Keratinocyte (primary cell): Measurements from ENCODE around the gene MIEF2. TPM values are rescaled to one million over a fixed set of nuclear protein-coding genes. Genes with fewer than 3 reads are reported as not detected.

ENCODE experiments used
- DNase-seq: peaks from one replicate; pipeline ENCODE4 v3.0.0-alpha.2; 2011; ENCODE audit warnings: low read depth, missing footprints, low spot score
- FAIRE-seq: peaks from 2 replicates; lab custom pipeline; 2011; peaks lifted over from hg19 to GRCh38; lab: Jason Lieb, UNC
- H2AFZ ChIP-seq: 2 replicates; pipeline ENCODE4 v1.6.0; 2012; ENCODE audit warnings: low read length, control low read depth, inconsistent platforms; ENCODE audit not compliant: control insufficient read depth
- H3K27ac ChIP-seq: 2 replicates; pipeline ENCODE4 v1.5.1; 2011; ENCODE audit warnings: low read length; ENCODE audit not compliant: control insufficient read depth, insufficient read depth
- H3K27me3 ChIP-seq: 3 replicates; pipeline ENCODE4 v1.6.0; 2011; ENCODE audit warnings: low read length; ENCODE audit not compliant: control insufficient read depth, insufficient read depth; ENCODE audit errors: extremely low read depth
- H3K36me3 ChIP-seq, 2 experiments: 2 replicates in 1 of 2; 3 replicates in 1 of 2; pipeline ENCODE4 v1.5.1; 2011; ENCODE audit warnings: low read length in 2 of 2, mild to moderate bottlenecking in 1 of 2; ENCODE audit not compliant: control insufficient read depth in 2 of 2, insufficient read depth in 2 of 2; ENCODE audit errors: extremely low read depth in 1 of 2
- H3K4me1 ChIP-seq: 3 replicates; pipeline ENCODE4 v1.5.1; 2011; ENCODE audit warnings: low read length; ENCODE audit not compliant: control insufficient read depth, insufficient read depth; ENCODE audit errors: extremely low read depth
- H3K4me2 ChIP-seq: 3 replicates; pipeline ENCODE4 v1.6.0; 2011; ENCODE audit warnings: low read depth, low read length; ENCODE audit not compliant: control insufficient read depth, insufficient read depth; ENCODE audit errors: extremely low read depth
- H3K4me3 ChIP-seq, 3 experiments: fragments of 200-600 bp in 1 of 3; sonication (generic) in 1 of 3; 2 replicates in 2 of 3; 3 replicates in 1 of 3; pipeline ENCODE4 v1.5.1; 2011 to 2016; ENCODE audit warnings: low read length in 3 of 3, mild to moderate bottlenecking in 3 of 3, control low read depth in 2 of 3, inconsistent platforms in 1 of 3, low read depth in 1 of 3, mixed read lengths in 1 of 3, mixed run types in 1 of 3, moderate library complexity in 1 of 3; ENCODE audit not compliant: control insufficient read depth in 2 of 3, insufficient read depth in 2 of 3; ENCODE audit errors: extremely low read depth in 1 of 3
- H3K79me2 ChIP-seq: 2 replicates; pipeline ENCODE4 v1.6.0; 2012; ENCODE audit warnings: low read length; ENCODE audit not compliant: control insufficient read depth, insufficient read depth
- H3K9ac ChIP-seq: 3 replicates; pipeline ENCODE4 v1.6.0; 2011; ENCODE audit warnings: low read length; ENCODE audit not compliant: control insufficient read depth, insufficient read depth; ENCODE audit errors: extremely low read depth
- H3K9me1 ChIP-seq: 3 replicates; pipeline ENCODE4 v1.6.0; 2011; ENCODE audit warnings: low read length; ENCODE audit not compliant: control insufficient read depth, insufficient read depth; ENCODE audit errors: extremely low read depth
- H3K9me3 ChIP-seq: 2 replicates; pipeline ENCODE4 v1.5.1; 2012; ENCODE audit warnings: low read depth, low read length; ENCODE audit not compliant: control insufficient read depth
- H4K20me1 ChIP-seq: 3 replicates; pipeline ENCODE4 v1.6.0; 2011; ENCODE audit warnings: low read length; ENCODE audit not compliant: control insufficient read depth, insufficient read depth; ENCODE audit errors: extremely low read depth
- CTCF ChIP-seq, 3 experiments: IDR thresholded peaks in 1 of 3; conservative IDR thresholded peaks in 1 of 3; optimal IDR thresholded peaks in 1 of 3; 2 replicates in 2 of 3; 3 replicates in 1 of 3; pipeline versions ENCODE3 to v1.5.1; 2011; ENCODE audit warnings: low read length in 3 of 3, mild to moderate bottlenecking in 3 of 3, moderate library complexity in 2 of 3, control low read depth in 1 of 3, inconsistent platforms in 1 of 3; ENCODE audit not compliant: insufficient read depth in 2 of 3; ENCODE audit errors: extremely low read depth in 1 of 3
- EZH2 ChIP-seq: IDR thresholded peaks from one replicate; pipeline ENCODE4 v1.6.1; 2012; ENCODE audit warnings: inconsistent platforms, mild to moderate bottlenecking, low read length, moderate library complexity
- dilution Hi-C: fragments of 300-500 bp; cut with MboI; formaldehyde crosslinking; loops from one replicate; pipeline ENCODE4 v1.7.0; 2020; ENCODE audit warnings: low sequenced_read_pairs; ENCODE audit not compliant: extremely low pct_ligation_motif_present
- polyA plus RNA-seq, 5 experiments: library from polyadenylated mRNA; depleted of rRNA in 3 of 5; stranded (reverse) in 3 of 5; stranded (forward) in 1 of 5; unstranded in 1 of 5; fragments of >200 nt; gene quantifications; 1 replicate in 1 of 5; 2 replicates in 3 of 5; 3 replicates in 1 of 5; pipeline versions ENCODE4 v1.2.1 to v1.2.3, GENCODE V29; 2011 to 2012; ENCODE audit warnings: missing spikeins in 2 of 5, low read depth in 1 of 5, low replicate concordance in 1 of 5

MIEF2 gene
- polyA plus RNA-seq, 1 donor (not counting 4 experiments of a cell fraction or from before 2014, with no cell fraction given): 7.9 TPM

GRCh38 chr17:18226284-18226945 lies 34.0 kb upstream of the MIEF2 start:
- H3K27ac ChIP-seq: peak overlapping the region; percentile 42
- dilution Hi-C loops: no loop called here
- H3K4me2 ChIP-seq: peak overlapping the region; percentile 85
- H3K9me3 ChIP-seq: no peaks in the 10 kb centered on the region
- TF ChIP-seq EZH2 (no peak), CTCF (optimal IDR thresholded peaks at IDR 0.05 in 1 of 3, IDR thresholded peaks at IDR 0.05 in 1 of 3, conservative IDR thresholded peaks at IDR 0.05 in 1 of 3; ENCODE audit: extremely low read depth in 1 of 3, insufficient read depth in 2 of 3, low read length in 3 of 3) (no peak)
- H3K9ac ChIP-seq: peak overlapping the region; percentile 79
- peak overlapping the region; percentile 55 to 92 (median 82) for H3K4me3 ChIP-seq
- H3K9me1 ChIP-seq: peaks cover 2% of the 10 kb centered on the region
- peak overlapping the region; percentile 77 for H2AFZ ChIP-seq
- H3K4me1 ChIP-seq: peaks cover 8% of the 10 kb centered on the region
- H3K79me2 ChIP-seq: peaks cover 37% of the 10 kb centered on the region
- H3K27me3 ChIP-seq: no peaks in the 10 kb centered on the region
- DNase-seq (no peak), FAIRE-seq (no peak)
- no peaks in the 10 kb centered on the region for H4K20me1 ChIP-seq
- H3K36me3 ChIP-seq: no peaks in the 10 kb centered on the region

GRCh38 chr17:18227635-18228034 lies 32.8 kb upstream of the MIEF2 start:
- no peak overlapping the region for H3K27ac ChIP-seq
- H3K79me2 ChIP-seq: peaks cover 37% of the 10 kb centered on the region
- no peaks in the 10 kb centered on the region for H3K27me3 ChIP-seq
- no peaks in the 10 kb centered on the region for H3K9me3 ChIP-seq
- H3K4me2 ChIP-seq: no peak overlapping the region
- no peak overlapping the region for H3K9ac ChIP-seq
- DNase-seq: no peak
- no peak overlapping the region for H3K4me3 ChIP-seq
- H3K4me1 ChIP-seq: peaks cover 8% of the 10 kb centered on the region
- no peak for FAIRE-seq
- no peak overlapping the region for H2AFZ ChIP-seq
- TF ChIP-seq CTCF (optimal IDR thresholded peaks at IDR 0.05 in 1 of 3, IDR thresholded peaks at IDR 0.05 in 1 of 3, conservative IDR thresholded peaks at IDR 0.05 in 1 of 3; ENCODE audit: extremely low read depth in 1 of 3, insufficient read depth in 2 of 3, low read length in 3 of 3) (no peak), EZH2 (no peak)
- H4K20me1 ChIP-seq: no peaks in the 10 kb centered on the region
- peaks cover 2% of the 10 kb centered on the region for H3K9me1 ChIP-seq
- H3K36me3 ChIP-seq: peaks cover 0 to 4% of the 10 kb centered on the region in 2 experiments
- dilution Hi-C loops: no loop called here
